IMR-90 (cell line): Measurements from ENCODE around the gene TTC9C. TPM values are rescaled to one million over a fixed set of nuclear protein-coding genes. Genes with fewer than 3 reads are reported as not detected.

Source experiments
- ATAC-seq: fragments of 200-7000 bp; cut with Tn5 transposase; 2 replicates; pipeline ENCODE4 v1.9.1; 2020; ENCODE audit warnings: low read depth, mild to moderate bottlenecking, moderate library complexity
- BruUV-seq: library from RNA; stranded (reverse); fragments of 400-500 nt; replicated peaks from 2 replicates; lab custom pipeline; 2021; lab: Mats Ljungman, UMichigan
- CTCF ChIA-PET: fragments of 300-600 bp; formaldehyde crosslinking; extraction: SDS; loops from one replicate; lab custom pipeline; 2021; ENCODE audit warnings: antibody characterized with exemption; lab: Yijun Ruan, JAX
- POLR2A ChIA-PET: fragments of 300-600 bp; sonication (Branson Sonifier 250); formaldehyde crosslinking; loops from one replicate; lab custom pipeline; 2022; ENCODE audit warnings: antibody characterized with exemption; ENCODE audit not compliant: unreplicated experiment; lab: Charles Lee
- DNase-seq: peaks from one replicate; pipeline ENCODE4 v3.0.0; 2013
- H2AFZ ChIP-seq: replicated peaks from 2 replicates; pipeline ENCODE3; 2013; ENCODE audit warnings: low read length, mild to moderate bottlenecking; ENCODE audit not compliant: poor library complexity
- H2AK5ac ChIP-seq: 2 replicates; pipeline ENCODE4 v1.6.1; 2013; ENCODE audit warnings: low read depth, low read length, inconsistent platforms
- H2AK9ac ChIP-seq: replicated peaks from 2 replicates; pipeline ENCODE3; 2013; ENCODE audit warnings: mild to moderate bottlenecking, low read depth, low read length, moderate library complexity; ENCODE audit not compliant: poor library complexity
- H2BK120ac ChIP-seq: 2 replicates; pipeline ENCODE4 v1.6.1; 2013; ENCODE audit warnings: low read depth, low read length, inconsistent platforms
- H2BK15ac ChIP-seq: 3 replicates; pipeline ENCODE4 v1.6.1; 2013; ENCODE audit warnings: low read depth, low read length, inconsistent platforms
- H2BK20ac ChIP-seq: 2 replicates; pipeline ENCODE4 v1.6.1; 2013; ENCODE audit warnings: low read depth, mild to moderate bottlenecking, inconsistent platforms, low read length, moderate library complexity
- H2BK5ac ChIP-seq: 2 replicates; pipeline ENCODE4 v1.6.1; 2013; ENCODE audit warnings: mild to moderate bottlenecking, low read depth, low read length, inconsistent platforms; ENCODE audit not compliant: poor library complexity, severe bottlenecking
- H3K14ac ChIP-seq: replicated peaks from 2 replicates; pipeline ENCODE4 v1.6.1; 2013; ENCODE audit warnings: low read depth, low read length, inconsistent platforms
- H3K18ac ChIP-seq: 2 replicates; pipeline ENCODE4 v1.6.1; 2013; ENCODE audit warnings: low read depth, low read length, control low read depth
- H3K23ac ChIP-seq: 2 replicates; pipeline ENCODE4 v1.6.1; 2013; ENCODE audit warnings: low read depth, low read length, inconsistent platforms
- H3K27ac ChIP-seq: 2 replicates; pipeline ENCODE4 v1.5.1; 2013; ENCODE audit warnings: mild to moderate bottlenecking, control low read depth, low read length; ENCODE audit not compliant: insufficient read depth
- H3K27me3 ChIP-seq: 2 replicates; pipeline ENCODE4 v1.6.1; 2013; ENCODE audit warnings: low read length; ENCODE audit not compliant: control insufficient read depth, insufficient read depth
- H3K36me3 ChIP-seq: 2 replicates; pipeline ENCODE4 v1.6.1; 2013; ENCODE audit warnings: low read length, mixed read lengths; ENCODE audit not compliant: control insufficient read depth, insufficient read depth
- H3K4ac ChIP-seq: 2 replicates; pipeline ENCODE4 v1.6.1; 2013; ENCODE audit warnings: low read depth, low read length, inconsistent platforms
- H3K4me1 ChIP-seq: 2 replicates; pipeline ENCODE4 v1.6.1; 2013; ENCODE audit warnings: low read length, mixed read lengths; ENCODE audit not compliant: control insufficient read depth, insufficient read depth
- H3K4me2 ChIP-seq: 2 replicates; pipeline ENCODE4 v1.6.1; 2013; ENCODE audit warnings: low read depth, mild to moderate bottlenecking, control low read depth, low read length, moderate library complexity
- H3K4me3 ChIP-seq: 2 replicates; pipeline ENCODE4 v1.5.1; 2013; ENCODE audit warnings: low read depth, mild to moderate bottlenecking, control low read depth, low read length, moderate library complexity; ENCODE audit not compliant: insufficient read depth
- H3K56ac ChIP-seq: 2 replicates; pipeline ENCODE4 v1.6.1; 2013; ENCODE audit warnings: low read length, inconsistent platforms; ENCODE audit not compliant: insufficient read depth; ENCODE audit errors: extremely low read depth
- H3K79me1 ChIP-seq, 2 experiments: 2 replicates each; pipeline ENCODE4 v1.6.1; 2013; ENCODE audit warnings: low read length in 2 of 2, inconsistent platforms in 1 of 2, low read depth in 1 of 2
- H3K9ac ChIP-seq: 2 replicates; pipeline ENCODE4 v1.6.1; 2013; ENCODE audit warnings: low read depth, low read length, control low read depth
- H3K9me1 ChIP-seq: 2 replicates; pipeline ENCODE4 v1.6.1; 2013; ENCODE audit warnings: low read length, inconsistent platforms; ENCODE audit not compliant: insufficient read depth
- H3K9me3 ChIP-seq: 2 replicates; pipeline ENCODE4 v1.6.1; 2013; ENCODE audit warnings: low read length; ENCODE audit not compliant: control insufficient read depth, insufficient read depth
- H4K20me1 ChIP-seq: 2 replicates; pipeline ENCODE4 v1.6.1; 2013; ENCODE audit warnings: low read length, inconsistent platforms; ENCODE audit not compliant: insufficient read depth
- H4K5ac ChIP-seq: 2 replicates; pipeline ENCODE4 v1.6.1; 2013; ENCODE audit warnings: mild to moderate bottlenecking, low read depth, low read length, control low read depth
- H4K8ac ChIP-seq, 2 experiments: 2 replicates each; pipeline ENCODE4 v1.6.1; 2013; ENCODE audit warnings: low read depth in 2 of 2, low read length in 2 of 2, control low read depth in 1 of 2, inconsistent platforms in 1 of 2
- H4K91ac ChIP-seq: 2 replicates; pipeline ENCODE4 v1.6.1; 2013; ENCODE audit warnings: low read depth, low read length, inconsistent platforms; ENCODE audit not compliant: insufficient read depth
- MXI1 ChIP-seq: IDR thresholded peaks from 2 replicates; pipeline ENCODE4 v1.6.1; 2012; ENCODE audit warnings: low read depth, mild to moderate bottlenecking, low read length, moderate library complexity, borderline replicate concordance
- WGBS, 2 experiments: methylation state at CpG; one replicate each; pipeline versions ENCODE4 v1.1.5 to v1.1.7; 2013; ENCODE audit warnings: missing lambda C conversion rate in 2 of 2; ENCODE audit not compliant: insufficient read length in 1 of 2; ENCODE audit errors: extremely low coverage in 2 of 2; 5-methylcytosine and 5-hydroxymethylcytosine counted together
- dilution Hi-C: fragments of 300-500 bp; cut with HindIII; formaldehyde crosslinking; loops from one replicate; pipeline ENCODE4 v1.14.3; 2018; ENCODE audit warnings: low sequenced_read_pairs; ENCODE audit not compliant: unreplicated experiment
- in situ Hi-C: fragments of 300-500 bp; cut with MboI; formaldehyde crosslinking; loops from 3 replicates; pipeline ENCODE4 v1.14.3; 2019; ENCODE audit warnings: low sequenced_read_pairs, inconsistent platforms, mixed read lengths
- intact Hi-C: fragments of 100-400 bp; cut with micrococcal nuclease; formaldehyde crosslinking; loops from 2 replicates; pipeline ENCODE4 v1.10.0; 2022
- polyA plus RNA-seq, 3 experiments: library from polyadenylated mRNA; depleted of rRNA; stranded (reverse); fragments of >200 nt; gene quantifications; 2 replicates each; pipeline ENCODE4 v1.2.3, GENCODE V29; 2012; ENCODE audit warnings: low replicate concordance in 1 of 3
- total RNA-seq: library from RNA; depleted of rRNA; stranded (reverse); fragments of >200 nt; gene quantifications from 2 replicates; pipeline ENCODE4 v1.2.3, GENCODE V29; 2012

Gene TTC9C
- total and polyA plus RNA-seq, 2 of the 4 experiments (the other 2 are of a cell fraction): 32.9 to 37.1 TPM

DNA sequence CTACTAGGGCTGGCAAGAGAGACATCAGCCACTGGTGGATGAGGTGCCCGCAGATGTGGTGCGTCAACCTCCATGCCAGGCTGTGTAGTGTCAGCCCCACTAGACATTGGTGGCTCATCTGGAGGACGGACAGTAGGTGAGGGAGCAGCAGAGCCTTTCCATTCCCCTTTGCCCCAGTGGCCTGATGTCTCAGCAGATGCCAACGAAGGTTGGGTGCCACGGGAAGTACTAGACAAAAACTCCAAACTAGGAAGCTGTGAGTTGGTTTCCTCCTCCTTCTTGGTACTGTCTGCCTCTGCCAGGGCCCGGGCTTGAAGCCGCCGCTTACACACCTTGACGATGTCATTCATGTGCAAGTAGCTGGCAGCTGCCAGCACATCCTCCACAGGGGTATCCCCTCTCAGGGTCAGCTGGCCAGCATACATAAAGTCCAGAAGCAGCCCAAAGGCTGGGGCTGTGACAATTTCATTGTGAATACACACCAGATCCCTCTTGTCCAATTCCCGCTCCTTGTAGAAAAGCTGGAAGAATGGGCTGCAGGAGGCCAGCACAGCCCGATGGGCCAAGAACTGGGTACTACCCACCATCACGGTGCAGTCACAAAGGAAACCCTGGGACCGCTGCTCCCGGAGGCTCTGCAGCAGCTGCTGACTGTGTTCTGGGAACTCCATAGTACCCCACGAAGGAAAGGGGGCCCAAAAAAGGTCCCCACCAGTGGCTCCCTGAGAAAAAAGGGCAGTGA lies 24.9 kb downstream of the TTC9C start:
- TSS peak; percentile 69 for BruUV-seq
- intact Hi-C loops: no loop called here

More for the DNA sequence above, 24.9 kb downstream of the TTC9C start:
- 85% methylated on average over 5 of the region's 15 CpGs; no CpG with 5 or more reads in 1 of the 2 experiments for WGBS, 2 experiments
- Histone ChIP-seq H2BK15ac (no peak overlapping the region), H2BK5ac (no peak overlapping the region), H3K4me3 (peak overlapping the region; percentile 53), H4K5ac (peak overlapping the region; percentile 35; the same call in 1 of the 2 replicates), H3K36me3 (peaks cover 13% of the 10 kb centered on the region), H3K14ac (no peak overlapping the region), H3K18ac (no peak overlapping the region), H3K79me1 (peaks cover 20 to 41% of the 10 kb centered on the region in 2 experiments), H3K4ac (peak overlapping the region; percentile 28), H3K4me1 (no peaks in the 10 kb centered on the region), H3K9me1 (peaks cover 3% of the 10 kb centered on the region; the same call in 1 of the 2 replicates), H3K9ac (no peak overlapping the region), H2BK20ac (no peak overlapping the region), H3K56ac (no peak overlapping the region), H4K91ac (0 out of 2 replicates have a peak overlapping the region, but pooled peaks have one; percentile 22), H3K9me3 (no peaks in the 10 kb centered on the region), H4K8ac (peak overlapping the region; percentile 70 to 100), H2AFZ (peak overlapping the region; percentile 75), H3K27ac (no peak overlapping the region), H2AK9ac (peak overlapping the region; percentile 79), H3K4me2 (peak overlapping the region; percentile 35), H3K23ac (no peak overlapping the region), H2BK120ac (no peak overlapping the region), H4K20me1 (no peaks in the 10 kb centered on the region), H3K27me3 (no peaks in the 10 kb centered on the region), H2AK5ac (peak overlapping the region; percentile 27; the same call in 1 of the 2 replicates)
- dilution Hi-C loops: no loop called here
- in situ Hi-C loops: no loop called here
- POLR2A ChIA-PET: interaction anchor here (0.6 to 1.5 kb wide), 7 partner anchors 8 to 102 kb away, joined by 3 to 8 read pairs (median 5); partner anchors contain the start of genes HNRNPUL2 and TAF6L
- TF ChIP-seq MXI1: no peak
- DNase-seq: no peak
- CTCF ChIA-PET: interaction anchor here (0.5 to 1.5 kb wide), 2 partner anchors 12 to 33 kb away, joined by 4 read pairs; partner anchors contain the start of gene TMEM179B
- ATAC-seq: no peak
